NCI-H446 treated with DMSO at 0.1 percent for 48 hours (cell line): ENCODE results near the gene TM4SF20.
"Not testable (repeated sequence)": the region's sequence is repeated elsewhere in the genome, so short reads cannot be mapped to it uniquely, and the experiment has no call there.

Source experiments
- DNase-seq: peaks from one replicate; lab custom pipeline; 2025; lab: John Stamatoyannopoulos, UW

The TM4SF20 gene

GRCh38 chr2:227367427-227367795 is 11.7 kb downstream of the TM4SF20 start:
- DNase-seq, result no peak

GRCh38 chr2:227366769-227367426 is 12.2 kb downstream of the TM4SF20 start:
- DNase-seq, result peak; percentile 69

- no peak for DNase-seq
Observed at GRCh38 chr2:227365833-227366232, 13.3 kb downstream of the TM4SF20 start.

GRCh38 chr2:227364585-227365263 is 14.4 kb downstream of the TM4SF20 start:
- DNase-seq, result not testable (repeated sequence)

GRCh38 chr2:227363756-227364155 is 15.3 kb downstream of the TM4SF20 start:
- DNase-seq, result no peak

- no peak for DNase-seq
Observed at GRCh38 chr2:227360351-227360750, 18.8 kb downstream of the TM4SF20 start.

- DNase-seq, result no peak
Observed at GRCh38 chr2:227351639-227352038, 27.5 kb downstream of the TM4SF20 start.

- DNase-seq, result no peak
Observed at GRCh38 chr2:227349989-227350612, 29.0 kb downstream of the TM4SF20 start.

- DNase-seq, result no peak
Observed at GRCh38 chr2:227348324-227348723, 30.8 kb downstream of the TM4SF20 start.

GRCh38 chr2:227347117-227347516 is 32.0 kb downstream of the TM4SF20 start:
- no peak for DNase-seq

GRCh38 chr2:227344231-227344630 is 34.9 kb downstream of the TM4SF20 start:
- no peak for DNase-seq

GRCh38 chr2:227341553-227341952 is 37.6 kb downstream of the TM4SF20 start:
- no peak for DNase-seq

- DNase-seq, result no peak
Observed at GRCh38 chr2:227340106-227340505, 39.0 kb downstream of the TM4SF20 start.

- DNase-seq, result no peak
Observed at GRCh38 chr2:227339098-227339599, 40.0 kb downstream of the TM4SF20 start.

GRCh38 chr2:227337442-227337841 is 41.7 kb downstream of the TM4SF20 start:
- no peak for DNase-seq

GRCh38 chr2:227335713-227336112 is 43.4 kb downstream of the TM4SF20 start:
- no peak for DNase-seq

- no peak for DNase-seq
Observed at GRCh38 chr2:227326783-227327182, 52.3 kb downstream of the TM4SF20 start.

- DNase-seq, result no peak
Observed at GRCh38 chr2:227325839-227326195, 53.3 kb downstream of the TM4SF20 start.

GRCh38 chr2:227324995-227325838 is 53.9 kb downstream of the TM4SF20 start, which contains the start of gene MFF:
Gene MFF (plus strand): TSS chr2:227325251. CDS start chr2:227330666, 5,415 bp downstream.
- peak; percentile 76 for DNase-seq

- no peak for DNase-seq
Observed at GRCh38 chr2:227324642-227324994, 54.5 kb downstream of the TM4SF20 start.

- no peak for DNase-seq
Observed at GRCh38 chr2:227323818-227324217, 55.3 kb downstream of the TM4SF20 start.

GRCh38 chr2:227322530-227323205 is 56.4 kb downstream of the TM4SF20 start:
- no peak for DNase-seq
